Adrenal gland (tissue), 12 donors: ENCODE results near the gene SOHLH2. TPM values are rescaled to one million over a fixed set of nuclear protein-coding genes. Genes with fewer than 3 reads are reported as not detected.
A peak's percentile ranks its signal among the peaks of the same experiment; 100 is the strongest.

Experiments
- DNase-seq, 7 donors: peaks; one replicate each; pipeline ENCODE4 v3.0.0-alpha.2; 2019 to 2020
- H3K27ac ChIP-seq, 5 donors: fragments of 200-600 bp; sonication (generic) in 4 of 5; 1 replicate in 3 of 5; 2 replicates in 2 of 5; pipeline versions ENCODE4 v1.5.1 to v1.8.0; 2016 to 2020; ENCODE audit warnings: mild to moderate bottlenecking in 1 of 5
- H3K27me3 ChIP-seq: fragments of 200-600 bp; 2 replicates; pipeline ENCODE4 v1.8.0; 2021
- H3K36me3 ChIP-seq, 2 donors: fragments of 200-600 bp; replicated peaks in 1 of 2; 1 replicate in 1 of 2; 2 replicates in 1 of 2; pipeline versions ENCODE4 v1.5.1 to v1.8.0; 2018 to 2022
- H3K4me1 ChIP-seq, 2 donors: fragments of 200-600 bp; replicated peaks in 1 of 2; 1 replicate in 1 of 2; 2 replicates in 1 of 2; pipeline versions ENCODE4 v1.5.1 to v1.8.0; 2018 to 2021
- H3K4me3 ChIP-seq, 4 donors: fragments of 200-600 bp; sonication (generic) in 3 of 4; one replicate each; pipeline ENCODE4 v1.5.1; 2016 to 2018
- H3K9me3 ChIP-seq, 3 donors: fragments of 200-600 bp; sonication (generic) in 1 of 3; replicated peaks in 1 of 3; 1 replicate in 2 of 3; 2 replicates in 1 of 3; pipeline versions ENCODE4 v1.5.1 to v1.8.0; 2016 to 2021
- POLR2A ChIP-seq, 2 donors: fragments of 450-650 bp; IDR thresholded peaks; one replicate each; pipeline ENCODE4 v1.6.1; 2017; ENCODE audit warnings: antibody characterized with exemption in 2 of 2, mild to moderate bottlenecking in 2 of 2, moderate library complexity in 1 of 2
- WGBS, 4 donors: extraction: QIAGEN DNeasy Blood & Tissue Kit in 2 of 4; methylation state at CpG; one replicate each; pipeline versions ENCODE4 v1.1.5 to v1.1.7; 2013 to 2017; 5-methylcytosine and 5-hydroxymethylcytosine counted together
- intact Hi-C, 2 donors: fragments of 100-400 bp; cut with DNase I; formaldehyde crosslinking; loops; one replicate each; pipeline versions ENCODE4 v1.14.1 to v1.15.0; 2022 to 2023
- polyA plus RNA-seq, 3 donors: library from polyadenylated mRNA; stranded (reverse); fragments of 200-250 nt in 2 of 3; fragments of 350-450 nt in 1 of 3; fragmentation: Illumina TruSeq in 1 of 3; extraction: RNeasy Lipid Tissue Mini Kit (QIAGEN cat#74804) in 1 of 3; gene quantifications; one replicate each; pipeline ENCODE4 v1.2.3, GENCODE V29; 2013 to 2014
- total RNA-seq, 9 donors: library from RNA; depleted of rRNA in 4 of 9; stranded (reverse); fragments of >200 nt in 4 of 9; fragments of 120-200 nt in 1 of 9; fragmentation: NEBNext Ultra II Directional in 1 of 9; extraction: Animal tissue kit (Norgen Biotek cat#: 25700) in 1 of 9; gene quantifications; one replicate each; pipeline versions ENCODE4 v1.1.0 to v1.2.4, GENCODE V29; 2013 to 2023
- TF ChIP-seq, protein P1 (sequence below), 6 experiments: fragments of 450-650 bp in 4 of 6; fragments of 200-600 bp in 2 of 6; sonication (generic) in 1 of 6; IDR thresholded peaks; 1 replicate in 5 of 6; 2 replicates in 1 of 6; pipeline versions ENCODE4 v1.5.1 to v1.8.0; 2016 to 2021; ENCODE audit warnings: antibody characterized with exemption in 6 of 6, mild to moderate bottlenecking in 2 of 6, moderate library complexity in 1 of 6
- donor health status: healthy with polysubstance abuse.
- donor health status: Bipolar disorder and iron deficiency.
- donor health status: DM: yes; HTN: yes; CAD: no.
- donor health status: DM: no; HTN: no; CAD: no.
- donor health status: DM: no; HTN: no; CAD: no.
- donor health status: DM: yes; HTN: yes; CAD: no.

Gene SOHLH2
- total and polyA plus RNA-seq, 12 donors, result 0.18 to 1.6 (median 0.67) TPM; not detected in 3

DNA sequence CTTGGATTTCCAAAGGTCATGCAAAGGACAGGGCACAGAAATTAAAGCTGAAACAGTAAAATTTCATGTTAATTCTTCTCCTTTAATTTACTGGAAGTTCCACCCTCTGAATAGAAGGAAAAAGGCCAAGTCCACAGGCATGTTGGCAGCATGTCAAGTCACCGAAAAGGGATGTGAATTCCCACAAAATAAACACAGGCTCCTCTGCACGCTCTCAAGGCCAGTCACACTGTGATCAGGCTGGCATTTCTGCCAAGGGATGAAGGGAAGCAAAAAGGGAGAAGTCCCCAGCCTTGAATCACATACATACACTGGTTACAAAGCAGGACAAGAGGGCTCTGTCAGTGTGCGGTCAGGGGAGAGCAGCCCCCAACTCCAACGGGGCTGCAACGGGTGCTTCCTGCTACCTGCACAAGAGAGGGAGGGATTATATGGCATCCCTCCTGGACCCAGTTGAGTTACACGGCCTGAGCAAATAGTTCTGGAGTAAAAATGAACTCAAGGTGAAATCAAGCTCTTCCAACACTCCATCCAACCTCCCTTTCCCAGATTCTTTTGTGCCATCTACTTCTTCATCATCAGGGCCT, 90.0 kb downstream of the SOHLH2 start:
- peak; percentile 45 to 80 (median 70) for DNase-seq
- no peak overlapping the region for H3K4me3 ChIP-seq
- intact Hi-C loops, result no loop called here
- no peaks in the 10 kb centered on the region for H3K27me3 ChIP-seq
- peak overlapping the region in 1 of 5 donors; percentile 24 for H3K27ac ChIP-seq
- TF ChIP-seq, protein P1, sequence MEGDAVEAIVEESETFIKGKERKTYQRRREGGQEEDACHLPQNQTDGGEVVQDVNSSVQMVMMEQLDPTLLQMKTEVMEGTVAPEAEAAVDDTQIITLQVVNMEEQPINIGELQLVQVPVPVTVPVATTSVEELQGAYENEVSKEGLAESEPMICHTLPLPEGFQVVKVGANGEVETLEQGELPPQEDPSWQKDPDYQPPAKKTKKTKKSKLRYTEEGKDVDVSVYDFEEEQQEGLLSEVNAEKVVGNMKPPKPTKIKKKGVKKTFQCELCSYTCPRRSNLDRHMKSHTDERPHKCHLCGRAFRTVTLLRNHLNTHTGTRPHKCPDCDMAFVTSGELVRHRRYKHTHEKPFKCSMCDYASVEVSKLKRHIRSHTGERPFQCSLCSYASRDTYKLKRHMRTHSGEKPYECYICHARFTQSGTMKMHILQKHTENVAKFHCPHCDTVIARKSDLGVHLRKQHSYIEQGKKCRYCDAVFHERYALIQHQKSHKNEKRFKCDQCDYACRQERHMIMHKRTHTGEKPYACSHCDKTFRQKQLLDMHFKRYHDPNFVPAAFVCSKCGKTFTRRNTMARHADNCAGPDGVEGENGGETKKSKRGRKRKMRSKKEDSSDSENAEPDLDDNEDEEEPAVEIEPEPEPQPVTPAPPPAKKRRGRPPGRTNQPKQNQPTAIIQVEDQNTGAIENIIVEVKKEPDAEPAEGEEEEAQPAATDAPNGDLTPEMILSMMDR (IDR thresholded peaks at IDR 0.05), result no peak
- no peak for TF ChIP-seq POLR2A (IDR thresholded peaks at IDR 0.05)
- WGBS, 4 donors, result 33 to 42% (median 37%) methylated on average over 6 of the region's 6 CpGs
- no peaks in the 10 kb centered on the region for H3K36me3 ChIP-seq
- no peaks in the 10 kb centered on the region for H3K9me3 ChIP-seq
- H3K4me1 ChIP-seq, result peaks cover 0 to 10% of the 10 kb centered on the region in 2 donors

Other genes with a start within 250 kb of the SOHLH2 start
- gene DCLK1, start 83.2 kb downstream of the SOHLH2 start, total RNA-seq, result 10 to 100 TPM in 1 of 9 donors, 1 to 10 TPM in 6, under 1 TPM in 2; 0.68 to 22.6 (median 2.0) TPM
- gene DCLK1, start 83.2 kb downstream of the SOHLH2 start, polyA plus RNA-seq, result 1 to 10 TPM; 2.3 to 3.3 (median 2.7) TPM
- gene CCDC169, start 83.3 kb upstream of the SOHLH2 start, total RNA-seq, result 1 to 10 TPM in 7 of 9 donors, under 1 TPM in 2; 0.18 to 3.7 (median 1.7) TPM
- gene CCDC169, start 83.3 kb upstream of the SOHLH2 start, polyA plus RNA-seq, result 1 to 10 TPM in 1 of 3 donors, under 1 TPM in 2; 0.37 to 2.5 (median 0.40) TPM
- gene SPART, start 131.8 kb upstream of the SOHLH2 start, total RNA-seq, result 100 to 1,000 TPM in 3 of 9 donors, 10 to 100 TPM in 6; 56.0 to 208 (median 92.1) TPM
- 100 to 1,000 TPM in 1 of 3 donors, 10 to 100 TPM in 2; 29.2 to 314 (median 31.6) TPM for gene SPART, start 131.8 kb upstream of the SOHLH2 start, polyA plus RNA-seq
- gene CCNA1, start 217.9 kb upstream of the SOHLH2 start, total RNA-seq, result under 1 TPM in 8 of 9 donors, not detected in 1; 0.11 to 0.61 (median 0.40) TPM
- gene CCNA1, start 217.9 kb upstream of the SOHLH2 start, polyA plus RNA-seq, result 1 to 10 TPM in 2 of 3 donors, under 1 TPM in 1; 0.91 to 1.8 (median 1.3) TPM